HEK293T (cell line): ENCODE measurements around the gene LIX1L.

Experiments
- ELF4 ChIP-seq: fragments of 450-650 bp; IDR thresholded peaks from 2 replicates; pipeline ENCODE4 v1.6.1; 2017; ENCODE audit warnings: antibody characterized with exemption
- FOXA1 ChIP-seq: fragments of 450-650 bp; IDR thresholded peaks from 2 replicates; pipeline ENCODE4 v1.6.1; 2016; ENCODE audit warnings: mild to moderate bottlenecking
- FOXK2 ChIP-seq: fragments of 450-650 bp; IDR thresholded peaks from 2 replicates; pipeline ENCODE4 v1.6.1; 2016; ENCODE audit warnings: mild to moderate bottlenecking
- HDGF ChIP-seq: fragments of 450-650 bp; IDR thresholded peaks from 2 replicates; pipeline ENCODE4 v1.6.1; 2017; ENCODE audit warnings: antibody characterized with exemption, borderline replicate concordance
- ZNF384 ChIP-seq: fragments of 450-650 bp; IDR thresholded peaks from 2 replicates; pipeline ENCODE4 v1.6.1; 2016

- no peak for TF ChIP-seq FOXA1
- no peak for TF ChIP-seq ZNF384
- no peak for TF ChIP-seq ELF4
- no peak for TF ChIP-seq HDGF
- no peak for TF ChIP-seq FOXK2
Measured at GRCh38 chr1:145908653-145909052, 49.2 kb downstream of the LIX1L start.
